NT2/D1 (cell line): ENCODE data around the gene CLDND1.

Experiments used
- SUZ12 ChIP-seq: IDR thresholded peaks from 2 replicates; pipeline ENCODE4 v1.6.1; 2011; ENCODE audit not compliant: insufficient read length, insufficient read depth; ENCODE audit errors: extremely low read depth
- YY1 ChIP-seq: IDR thresholded peaks from 2 replicates; pipeline ENCODE4 v1.6.1; 2011; ENCODE audit not compliant: insufficient read length, insufficient read depth
- ZNF274 ChIP-seq: IDR thresholded peaks from 2 replicates; pipeline ENCODE4 v1.6.1; 2011; ENCODE audit warnings: mild to moderate bottlenecking, low read depth, low read length

- TF ChIP-seq SUZ12 (no peak), YY1 (no peak), ZNF274 (no peak)
Measured at GRCh38 chr3:98508582-98508981, 14.1 kb downstream of the CLDND1 start.
